ENCODE measurements around the gene ADAMTS8.

Gene ADAMTS8

GRCh38 chr11:130456286-130456685 lies 27.9 kb upstream of the ADAMTS8 start:
- no peak overlapping the region for H3K27ac ChIP-seq (ENCODE audit: low read depth, low read length)
- no peaks in the 10 kb centered on the region for H3K4me1 ChIP-seq (ENCODE audit: control insufficient read depth, insufficient read depth, low read length)
- H3K36me3 ChIP-seq (ENCODE audit: control insufficient read depth, insufficient read depth, low read length): no peaks in the 10 kb centered on the region
- H3K4me3 ChIP-seq (ENCODE audit: low read length): no peak overlapping the region
- no peak overlapping the region for H3K9ac ChIP-seq (ENCODE audit: low read length)
- H3K27me3 ChIP-seq (ENCODE audit: control insufficient read depth, insufficient read depth, low read length): no peaks in the 10 kb centered on the region

- no peaks in the 10 kb centered on the region for H3K4me1 ChIP-seq (ENCODE audit: control insufficient read depth, insufficient read depth, low read length)
- no peaks in the 10 kb centered on the region for H3K36me3 ChIP-seq (ENCODE audit: control insufficient read depth, insufficient read depth, low read length)
- H3K4me3 ChIP-seq (ENCODE audit: low read length): no peak overlapping the region
- no peak overlapping the region for H3K27ac ChIP-seq (ENCODE audit: low read depth, low read length)
- H3K27me3 ChIP-seq (ENCODE audit: control insufficient read depth, insufficient read depth, low read length): no peaks in the 10 kb centered on the region
- H3K9ac ChIP-seq (ENCODE audit: low read length): no peak overlapping the region
Measured at GRCh38 chr11:130455483-130456127, 27.2 kb upstream of the ADAMTS8 start.

- H3K27me3 ChIP-seq (ENCODE audit: control insufficient read depth, insufficient read depth, low read length): no peaks in the 10 kb centered on the region
- no peak overlapping the region for H3K4me3 ChIP-seq (ENCODE audit: low read length)
- H3K4me1 ChIP-seq (ENCODE audit: control insufficient read depth, insufficient read depth, low read length): no peaks in the 10 kb centered on the region
- no peak overlapping the region for H3K9ac ChIP-seq (ENCODE audit: low read length)
- H3K27ac ChIP-seq (ENCODE audit: low read depth, low read length): no peak overlapping the region
- no peaks in the 10 kb centered on the region for H3K36me3 ChIP-seq (ENCODE audit: control insufficient read depth, insufficient read depth, low read length)
Measured at GRCh38 chr11:130454491-130455252, 26.3 kb upstream of the ADAMTS8 start.

GRCh38 chr11:130452940-130453339 lies 24.5 kb upstream of the ADAMTS8 start:
- Histone ChIP-seq H3K27ac (ENCODE audit: low read depth, low read length) (no peak overlapping the region), H3K27me3 (ENCODE audit: control insufficient read depth, insufficient read depth, low read length) (no peaks in the 10 kb centered on the region), H3K9ac (ENCODE audit: low read length) (no peak overlapping the region), H3K36me3 (ENCODE audit: control insufficient read depth, insufficient read depth, low read length) (no peaks in the 10 kb centered on the region), H3K4me1 (ENCODE audit: control insufficient read depth, insufficient read depth, low read length) (no peaks in the 10 kb centered on the region), H3K4me3 (ENCODE audit: low read length) (no peak overlapping the region)

- H3K27me3 ChIP-seq (ENCODE audit: control insufficient read depth, insufficient read depth, low read length): no peaks in the 10 kb centered on the region
- no peak overlapping the region for H3K27ac ChIP-seq (ENCODE audit: low read depth, low read length)
- H3K36me3 ChIP-seq (ENCODE audit: control insufficient read depth, insufficient read depth, low read length): no peaks in the 10 kb centered on the region
- H3K9ac ChIP-seq (ENCODE audit: low read length): no peak overlapping the region
- no peak overlapping the region for H3K4me3 ChIP-seq (ENCODE audit: low read length)
- no peaks in the 10 kb centered on the region for H3K4me1 ChIP-seq (ENCODE audit: control insufficient read depth, insufficient read depth, low read length)
Measured at GRCh38 chr11:130452176-130452575, 23.8 kb upstream of the ADAMTS8 start.

GRCh38 chr11:130451231-130452019 lies 23.0 kb upstream of the ADAMTS8 start:
- H3K27ac ChIP-seq (ENCODE audit: low read depth, low read length): no peak overlapping the region
- no peak overlapping the region for H3K9ac ChIP-seq (ENCODE audit: low read length)
- H3K36me3 ChIP-seq (ENCODE audit: control insufficient read depth, insufficient read depth, low read length): no peaks in the 10 kb centered on the region
- H3K4me3 ChIP-seq (ENCODE audit: low read length): peak overlapping the region; percentile 26
- H3K4me1 ChIP-seq (ENCODE audit: control insufficient read depth, insufficient read depth, low read length): no peaks in the 10 kb centered on the region
- H3K27me3 ChIP-seq (ENCODE audit: control insufficient read depth, insufficient read depth, low read length): no peaks in the 10 kb centered on the region

- H3K27ac ChIP-seq (ENCODE audit: low read depth, low read length): no peak overlapping the region
- no peak overlapping the region for H3K9ac ChIP-seq (ENCODE audit: low read length)
- H3K4me3 ChIP-seq (ENCODE audit: low read length): peak overlapping the region; percentile 81
- no peaks in the 10 kb centered on the region for H3K27me3 ChIP-seq (ENCODE audit: control insufficient read depth, insufficient read depth, low read length)
- no peaks in the 10 kb centered on the region for H3K36me3 ChIP-seq (ENCODE audit: control insufficient read depth, insufficient read depth, low read length)
- no peaks in the 10 kb centered on the region for H3K4me1 ChIP-seq (ENCODE audit: control insufficient read depth, insufficient read depth, low read length)
Measured at GRCh38 chr11:130449996-130450769, 21.8 kb upstream of the ADAMTS8 start.

GRCh38 chr11:130449310-130449990 lies 21.0 kb upstream of the ADAMTS8 start:
- peak overlapping the region; percentile 81 for H3K4me3 ChIP-seq (ENCODE audit: low read length)
- H3K36me3 ChIP-seq (ENCODE audit: control insufficient read depth, insufficient read depth, low read length): no peaks in the 10 kb centered on the region
- no peak overlapping the region for H3K9ac ChIP-seq (ENCODE audit: low read length)
- no peaks in the 10 kb centered on the region for H3K27me3 ChIP-seq (ENCODE audit: control insufficient read depth, insufficient read depth, low read length)
- H3K4me1 ChIP-seq (ENCODE audit: control insufficient read depth, insufficient read depth, low read length): no peaks in the 10 kb centered on the region
- no peak overlapping the region for H3K27ac ChIP-seq (ENCODE audit: low read depth, low read length)

- no peaks in the 10 kb centered on the region for H3K4me1 ChIP-seq (ENCODE audit: control insufficient read depth, insufficient read depth, low read length)
- no peak within 1 kb of the TSS for H3K9ac ChIP-seq (ENCODE audit: low read length)
- H3K27me3 ChIP-seq (ENCODE audit: control insufficient read depth, insufficient read depth, low read length): no peaks in the 10 kb centered on the region
- H3K27ac ChIP-seq (ENCODE audit: low read depth, low read length): peak within 1 kb of the TSS; percentile 50
- peak within 1 kb of the TSS; percentile 81 for H3K4me3 ChIP-seq (ENCODE audit: low read length)
- no peaks in the 10 kb centered on the region for H3K36me3 ChIP-seq (ENCODE audit: control insufficient read depth, insufficient read depth, low read length)
Measured at GRCh38 chr11:130448416-130449309, 20.3 kb upstream of the ADAMTS8 start, which contains the start of gene ADAMTS15. TSS of gene ADAMTS15 (plus strand) at chr11:130448645. CDS start at chr11:130448974, 329 bp downstream.

GRCh38 chr11:130448039-130448415 lies 19.6 kb upstream of the ADAMTS8 start:
- Histone ChIP-seq H3K9ac (ENCODE audit: low read length) (no peak overlapping the region), H3K27me3 (ENCODE audit: control insufficient read depth, insufficient read depth, low read length) (no peaks in the 10 kb centered on the region), H3K36me3 (ENCODE audit: control insufficient read depth, insufficient read depth, low read length) (no peaks in the 10 kb centered on the region), H3K4me1 (ENCODE audit: control insufficient read depth, insufficient read depth, low read length) (no peaks in the 10 kb centered on the region), H3K27ac (ENCODE audit: low read depth, low read length) (no peak overlapping the region), H3K4me3 (ENCODE audit: low read length) (peak overlapping the region; percentile 81)

GRCh38 chr11:130445788-130446187 lies 17.4 kb upstream of the ADAMTS8 start:
- no peaks in the 10 kb centered on the region for H3K27me3 ChIP-seq (ENCODE audit: control insufficient read depth, insufficient read depth, low read length)
- H3K4me1 ChIP-seq (ENCODE audit: control insufficient read depth, insufficient read depth, low read length): no peaks in the 10 kb centered on the region
- no peak overlapping the region for H3K9ac ChIP-seq (ENCODE audit: low read length)
- H3K36me3 ChIP-seq (ENCODE audit: control insufficient read depth, insufficient read depth, low read length): no peaks in the 10 kb centered on the region
- no peak overlapping the region for H3K27ac ChIP-seq (ENCODE audit: low read depth, low read length)
- H3K4me3 ChIP-seq (ENCODE audit: low read length): no peak overlapping the region

All from rectal smooth muscle tissue (tissue), 1 donor.